Heart left ventricle (tissue), 16 donors: Measurements from ENCODE around the gene TMEM38A. TPM values are rescaled to one million over a fixed set of nuclear protein-coding genes. Genes with fewer than 3 reads are reported as not detected.

Experiments used
- ATAC-seq, 4 donors: fragments of 200-7000 bp; cut with Tn5 transposase; one replicate each; pipeline ENCODE4 v1.9.1; 2020 to 2022; ENCODE audit warnings: moderate library complexity in 4 of 4, mild to moderate bottlenecking in 3 of 4, moderate number of reproducible peaks in 1 of 4
- DNase-seq, 5 donors: peaks; one replicate each; pipeline ENCODE4 v3.0.0-alpha.2; 2020
- H3K27ac ChIP-seq, 12 donors: fragments of 200-600 bp; sonication (generic) in 4 of 12; one replicate each; pipeline versions ENCODE4 v1.5.0 to v1.8.0; 2016 to 2022; ENCODE audit warnings: mild to moderate bottlenecking in 2 of 12
- H3K27me3 ChIP-seq, 9 donors: fragments of 200-600 bp; sonication (generic) in 2 of 9; one replicate each; pipeline versions ENCODE4 v1.5.1 to v1.8.0; 2016 to 2022; ENCODE audit warnings: mild to moderate bottlenecking in 3 of 9
- H3K36me3 ChIP-seq, 9 donors: fragments of 200-600 bp; sonication (generic) in 2 of 9; one replicate each; pipeline versions ENCODE4 v1.5.0 to v1.8.0; 2018 to 2022; ENCODE audit warnings: mild to moderate bottlenecking in 2 of 9
- H3K4me1 ChIP-seq, 12 donors: fragments of 200-600 bp; sonication (generic) in 4 of 12; one replicate each; pipeline versions ENCODE4 v1.5.0 to v1.8.0; 2016 to 2022; ENCODE audit warnings: mild to moderate bottlenecking in 3 of 12
- H3K4me3 ChIP-seq, 12 donors: fragments of 200-600 bp; sonication (generic) in 4 of 12; one replicate each; pipeline versions ENCODE4 v1.5.0 to v1.8.0; 2017 to 2022; ENCODE audit warnings: mild to moderate bottlenecking in 9 of 12, moderate library complexity in 4 of 12
- H3K9me3 ChIP-seq, 12 donors: fragments of 200-600 bp; sonication (generic) in 4 of 12; one replicate each; pipeline versions ENCODE4 v1.5.0 to v1.8.0; 2016 to 2022; ENCODE audit warnings: mild to moderate bottlenecking in 1 of 12
- CTCF ChIP-seq, 12 donors: fragments of 200-600 bp; sonication (generic) in 4 of 12; IDR thresholded peaks; one replicate each; pipeline versions ENCODE4 v1.5.0 to v1.8.0; 2018 to 2022; ENCODE audit warnings: antibody characterized with exemption in 12 of 12, mild to moderate bottlenecking in 5 of 12
- POLR2A ChIP-seq, 2 donors: fragments of 450-650 bp; IDR thresholded peaks; one replicate each; pipeline ENCODE4 v1.6.1; 2017; ENCODE audit warnings: antibody characterized with exemption in 2 of 2, mild to moderate bottlenecking in 2 of 2, moderate library complexity in 2 of 2
- WGBS, 4 donors: extraction: QIAGEN DNeasy Blood & Tissue Kit in 2 of 4; methylation state at CpG; one replicate each; pipeline versions ENCODE4 v1.1.5 to v1.1.7; 2013 to 2018; 5-methylcytosine and 5-hydroxymethylcytosine counted together
- intact Hi-C, 10 donors: fragments of 100-400 bp; cut with DNase I; formaldehyde crosslinking; loops; one replicate each; pipeline versions ENCODE4 v1.11.1 to v1.14.2; 2022
- polyA plus RNA-seq, 2 donors: library from polyadenylated mRNA; stranded (reverse); fragments of 200-250 nt; gene quantifications; one replicate each; pipeline ENCODE4 v1.2.3, GENCODE V29; 2013
- total RNA-seq, 9 donors: library from RNA; depleted of rRNA in 2 of 9; stranded (reverse); fragments of >200 nt in 2 of 9; fragmentation: NEBNext Ultra II Directional in 3 of 9; extraction: Animal tissue kit (Norgen Biotek cat#: 25700) in 3 of 9; gene quantifications; one replicate each; pipeline versions ENCODE4 v1.1.0 to v1.2.4, GENCODE V29; 2016 to 2023
- donor health status: ischemic (EF 13 %, LVEDD 7.1; RV severe dilation, severe dysfunction).
- donor health status: healthy with polysubstance abuse.
- donor health status: DM: no; HTN: yes; CAD: no.
- donor health status: DM: no; HTN: no; CAD: no.
- donor health status: ischemic (EF 25% LVEDD 6.9; RV normal size, moderate dysfunction).
- donor health status: ischemic (EF 25% LVEDD 5.7; RV mildly dilated, moderate dysfunction).
- donor health status: healthy.
- donor health status: DM: yes; HTN: yes; CAD: no.
- donor health status: ischemic (EF 35%, LVEDD 5.7; RV mildly dilated, moderate dysfunction).
- donor health status: nonischemic (EF 11% LVEDD 7.7; RV severe dilation, severe dysfunction).
- donor health status: DM: yes; HTN: yes; CAD: no.
- donor health status: PGD.
- donor health status: ischemic (EF 29% LVEDD 5.4; RV normal size, mild dysfunction).
- donor health status: nonischemic (EF 23%, LVEDD 6.1; RV moderate dilation, normal function).

Gene TMEM38A
- total and polyA plus RNA-seq, 11 donors, result 13.7 to 47.4 (median 27.2) TPM

- no peaks in the 10 kb centered on the region for H3K9me3 ChIP-seq
- H3K27me3 ChIP-seq, result no peaks in the 10 kb centered on the region
- no peak overlapping the region for H3K4me3 ChIP-seq
- TF ChIP-seq POLR2A (IDR thresholded peaks at IDR 0.05) (no peak), CTCF (IDR thresholded peaks at IDR 0.05) (no peak)
- peaks cover 0 to 98% (median 89%) of the 10 kb centered on the region in 9 donors for H3K36me3 ChIP-seq
- intact Hi-C loops, result no loop called here
- peaks cover 0 to 9% (median 2%) of the 10 kb centered on the region in 12 donors for H3K4me1 ChIP-seq
- no peak for DNase-seq
- no peak overlapping the region for H3K27ac ChIP-seq
- 59 to 82% (median 77%) methylated on average over 1 of the region's 1 CpG for WGBS, 4 donors
- ATAC-seq, result no peak
Measured at GRCh38 chr19:16640951-16641350, 20.0 kb upstream of the TMEM38A start.

GRCh38 chr19:16641695-16642094 lies 19.2 kb upstream of the TMEM38A start:
- DNase-seq (no peak), ATAC-seq (no peak)
- Histone ChIP-seq H3K36me3 (peaks cover 0 to 98% (median 89%) of the 10 kb centered on the region in 9 donors), H3K4me1 (peaks cover 0 to 9% (median 2%) of the 10 kb centered on the region in 12 donors), H3K9me3 (no peaks in the 10 kb centered on the region), H3K27me3 (no peaks in the 10 kb centered on the region), H3K4me3 (no peak overlapping the region), H3K27ac (no peak overlapping the region)
- 98 to 99% (median 99%) methylated on average over 10 of the region's 10 CpGs for WGBS, 4 donors
- TF ChIP-seq CTCF (IDR thresholded peaks at IDR 0.05) (no peak), POLR2A (IDR thresholded peaks at IDR 0.05) (no peak)
- intact Hi-C loops, result no loop called here

GRCh38 chr19:16645140-16645539 lies 15.8 kb upstream of the TMEM38A start:
- no peaks in the 10 kb centered on the region for H3K9me3 ChIP-seq
- no peak for DNase-seq
- 81 to 95% (median 92%) methylated on average over 9 of the region's 9 CpGs for WGBS, 4 donors
- ATAC-seq, result no peak
- no peak overlapping the region for H3K4me3 ChIP-seq
- TF ChIP-seq CTCF (IDR thresholded peaks at IDR 0.05) (no peak), POLR2A (IDR thresholded peaks at IDR 0.05) (no peak)
- no peak overlapping the region for H3K27ac ChIP-seq
- intact Hi-C loops, result no loop called here
- peaks cover 0 to 8% (median 0%) of the 10 kb centered on the region in 12 donors for H3K4me1 ChIP-seq
- H3K27me3 ChIP-seq, result no peaks in the 10 kb centered on the region
- H3K36me3 ChIP-seq, result peaks cover 0 to 97% (median 90%) of the 10 kb centered on the region in 9 donors

GRCh38 chr19:16649734-16650133 lies 11.2 kb upstream of the TMEM38A start:
- ATAC-seq, result peak in 3 of 4 donors; percentile 61 to 71 (median 63)
- DNase-seq, result no peak
- Histone ChIP-seq H3K36me3 (peaks cover 5 to 97% (median 88%) of the 10 kb centered on the region in 9 donors), H3K27ac (no peak overlapping the region), H3K9me3 (no peaks in the 10 kb centered on the region), H3K27me3 (no peaks in the 10 kb centered on the region), H3K4me1 (peaks cover 0 to 9% (median 0%) of the 10 kb centered on the region in 12 donors), H3K4me3 (no peak overlapping the region)
- TF ChIP-seq POLR2A (IDR thresholded peaks at IDR 0.05), result no peak
- TF ChIP-seq CTCF (IDR thresholded peaks at IDR 0.05), result no peak
- intact Hi-C loops, result no loop called here
- WGBS, 4 donors, result 52 to 63% (median 57%) methylated on average over 9 of the region's 9 CpGs
